Putamen (tissue), 1 donor: ENCODE measurements around the gene MICB.
"Not testable (repeated sequence)": the region's sequence is repeated elsewhere in the genome, so short reads cannot be mapped to it uniquely, and the experiment has no call there.

Experiments used
- DNase-seq: peaks from one replicate; pipeline ENCODE4 v3.0.0-alpha.2; 2016; ENCODE audit warnings: low spot score

MICB gene

DNA sequence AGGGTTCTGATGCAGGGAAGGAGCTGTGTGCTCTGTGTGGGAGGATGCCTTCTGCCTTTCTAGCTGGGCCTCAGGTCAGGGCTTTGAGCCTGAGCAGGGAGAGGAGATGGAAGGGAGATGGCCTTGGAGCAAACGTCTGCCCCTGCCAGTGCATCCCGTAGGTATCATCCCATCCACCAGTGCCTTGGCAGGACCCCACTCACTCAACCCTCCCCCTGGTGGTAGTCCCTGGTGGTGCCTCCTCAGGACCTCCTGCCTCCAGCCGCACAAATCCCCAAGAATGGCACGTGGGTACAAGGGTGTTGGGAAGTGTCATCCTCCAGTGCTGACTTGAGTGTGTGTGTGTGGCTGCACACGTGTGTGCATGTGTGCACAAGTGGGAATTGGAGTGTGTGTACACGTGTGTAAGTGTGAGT is 23.1 kb upstream of the MICB start:
- DNase-seq, result no peak

DNA sequence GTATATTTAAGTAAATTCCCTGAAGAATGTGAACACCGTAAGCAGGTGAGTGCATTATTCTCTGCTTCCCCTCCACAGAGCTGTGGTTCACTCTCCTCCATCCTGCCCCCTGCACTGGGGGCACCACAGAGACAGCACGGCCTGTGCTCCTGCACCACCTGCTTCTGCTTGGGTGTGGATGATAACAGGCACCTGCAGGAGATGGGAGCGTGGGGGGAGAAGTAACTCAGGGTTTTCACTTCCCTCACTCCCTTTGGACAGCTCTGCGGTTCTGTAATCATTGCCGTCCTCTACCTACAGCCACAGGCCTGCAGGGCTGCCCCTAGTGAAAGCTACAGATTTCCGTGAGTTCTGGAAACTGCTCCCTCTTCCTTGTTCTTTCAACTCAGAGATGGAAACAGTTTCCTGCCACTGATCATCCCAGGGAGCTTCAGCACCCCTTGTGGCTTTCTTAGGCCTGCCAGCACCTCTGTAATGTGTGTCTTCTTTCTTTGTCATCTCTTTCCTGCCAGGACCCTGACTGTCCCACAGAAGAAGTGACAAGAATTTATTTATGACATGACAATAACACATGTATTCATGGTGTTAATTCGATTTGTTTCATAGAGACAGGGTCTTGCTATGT is 21.3 kb upstream of the MICB start:
- no peak for DNase-seq

DNA sequence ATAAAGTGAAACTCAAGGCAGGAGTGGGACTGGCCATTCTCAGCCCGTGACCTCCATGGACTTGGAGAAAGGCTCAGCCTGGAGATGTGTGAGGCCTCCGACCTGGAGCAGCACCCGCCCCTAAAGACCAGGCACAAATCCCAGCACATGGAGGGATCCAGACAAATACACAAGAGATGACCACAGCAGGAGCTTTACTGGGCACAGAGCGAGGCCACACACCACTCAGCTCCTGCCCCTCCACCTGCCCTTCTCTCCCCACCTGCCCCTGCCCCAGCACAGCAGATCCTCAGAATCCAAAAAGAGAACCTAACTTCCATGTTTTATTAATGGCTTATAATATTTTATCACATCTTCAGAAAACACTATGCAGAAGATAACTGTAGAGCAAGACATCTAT is 20.4 kb upstream of the MICB start:
- DNase-seq, result no peak

DNA sequence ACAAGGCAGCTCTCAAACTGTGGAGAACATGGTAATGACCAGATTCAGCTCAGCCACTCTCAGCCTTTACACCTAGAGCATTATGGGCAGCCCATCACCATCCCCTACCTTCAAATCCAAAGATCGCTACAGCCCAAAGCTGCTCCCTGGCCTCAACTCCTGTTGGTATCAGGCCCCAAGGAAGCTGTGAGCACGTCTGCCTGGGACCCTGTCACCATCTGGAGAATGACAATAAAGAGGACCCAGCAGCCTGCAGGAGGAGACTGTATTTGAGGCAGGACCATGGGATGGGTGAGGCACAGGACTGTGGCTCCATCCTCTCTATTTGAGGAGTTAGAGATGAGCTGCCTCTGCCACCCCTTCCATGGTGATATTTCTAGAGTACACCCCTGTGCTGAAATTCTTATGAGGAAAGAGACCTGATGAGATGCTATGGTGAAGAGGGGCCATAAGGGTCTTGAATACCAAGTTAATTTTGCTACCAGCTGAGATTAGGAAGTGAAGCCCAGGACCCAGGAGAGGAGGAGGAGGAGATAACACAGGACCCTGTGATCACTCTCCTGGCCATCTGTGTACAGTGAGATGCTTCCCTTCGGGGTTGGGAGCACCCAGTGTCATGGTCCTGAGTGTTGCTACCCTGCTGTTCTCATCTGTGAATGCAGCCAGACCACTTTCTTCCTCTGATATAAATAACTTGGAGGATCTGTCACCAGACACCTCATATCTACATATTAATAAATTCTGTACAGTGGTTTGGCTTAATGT is 19.6 kb upstream of the MICB start:
- DNase-seq, result no peak

DNA sequence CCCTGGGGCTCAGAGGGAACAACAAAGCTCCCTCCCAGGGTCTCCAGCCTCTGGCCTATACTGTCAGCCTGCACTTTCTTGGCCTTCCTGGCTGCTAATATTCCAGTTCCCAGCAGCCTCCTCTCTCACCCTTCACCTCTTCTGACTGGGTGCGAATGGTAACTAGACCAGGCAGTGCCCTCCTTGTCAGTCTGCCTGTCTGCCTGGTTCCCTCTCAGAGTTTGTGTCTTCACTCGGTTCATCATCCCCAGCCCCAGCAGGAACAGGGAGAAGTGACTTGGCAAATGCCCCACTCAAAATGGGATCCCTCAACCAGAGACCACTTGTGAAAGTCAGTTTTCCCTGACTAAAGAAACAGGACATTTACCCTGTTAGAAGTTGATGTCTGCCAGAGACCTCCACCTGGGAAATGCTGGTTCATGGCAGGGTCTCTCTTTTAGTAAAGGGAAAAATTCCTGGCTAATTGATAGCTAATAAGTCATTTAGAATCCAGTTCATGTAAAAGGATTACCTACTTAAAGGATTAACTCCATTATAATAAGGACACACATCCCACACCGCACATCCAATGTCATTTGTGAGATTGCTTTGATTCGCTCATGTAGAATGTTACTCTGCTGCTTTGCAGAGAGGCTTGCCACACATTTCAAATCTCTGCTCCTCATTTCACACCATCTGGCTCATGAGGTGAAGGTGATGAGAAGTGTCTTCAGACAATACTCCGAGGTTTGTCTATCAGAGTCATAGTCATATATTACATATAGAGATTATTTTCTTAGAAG is 18.6 kb upstream of the MICB start:
- DNase-seq, result no peak

DNA sequence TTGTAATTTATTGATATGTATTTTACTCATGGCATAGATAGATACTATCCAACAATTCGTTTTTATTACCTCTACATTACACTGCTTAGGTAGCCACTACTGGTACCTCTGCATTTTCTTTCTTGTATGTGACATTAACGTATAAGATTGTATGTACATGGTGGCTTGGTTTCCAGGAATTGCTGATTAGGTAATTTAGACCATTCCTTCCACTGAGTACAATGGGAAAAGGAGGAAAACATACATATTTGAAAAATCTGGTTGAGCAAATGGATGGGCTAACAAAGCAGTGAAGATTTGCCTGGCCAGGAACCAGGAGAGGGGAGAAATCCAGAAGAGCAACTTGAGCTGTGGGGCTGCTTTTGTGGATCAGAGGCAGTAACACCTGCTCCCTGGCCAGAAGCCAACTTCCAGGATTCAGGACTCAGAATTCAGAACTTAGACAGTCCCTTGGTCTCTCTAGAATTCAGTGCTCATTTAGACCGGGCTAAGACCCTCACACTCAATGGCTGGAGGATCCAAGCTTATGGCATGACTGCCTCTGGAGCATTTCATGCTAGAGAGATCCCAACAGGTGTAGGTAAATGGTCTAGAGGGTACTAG is 17.9 kb upstream of the MICB start:
- DNase-seq, result no peak

DNA sequence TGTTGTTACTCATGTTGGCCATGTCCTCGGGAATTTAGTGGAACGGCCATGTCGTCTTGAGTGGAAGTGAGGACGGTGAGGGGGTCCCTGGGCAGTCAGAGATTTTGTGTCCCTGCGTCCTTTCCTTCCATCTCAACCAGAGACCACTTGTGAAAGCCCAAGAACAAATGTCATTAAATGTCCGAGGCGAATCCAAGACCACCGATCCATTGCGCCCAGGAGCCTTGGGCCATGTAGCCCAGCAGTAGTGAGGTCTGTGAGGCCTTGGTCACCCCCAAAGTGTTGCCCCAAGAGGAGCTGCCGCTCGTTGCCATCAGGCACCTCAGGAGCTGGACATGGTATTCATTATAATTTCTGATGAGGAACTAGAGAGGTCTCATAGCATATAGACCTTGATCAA is 17.4 kb upstream of the MICB start:
- no peak for DNase-seq

DNA sequence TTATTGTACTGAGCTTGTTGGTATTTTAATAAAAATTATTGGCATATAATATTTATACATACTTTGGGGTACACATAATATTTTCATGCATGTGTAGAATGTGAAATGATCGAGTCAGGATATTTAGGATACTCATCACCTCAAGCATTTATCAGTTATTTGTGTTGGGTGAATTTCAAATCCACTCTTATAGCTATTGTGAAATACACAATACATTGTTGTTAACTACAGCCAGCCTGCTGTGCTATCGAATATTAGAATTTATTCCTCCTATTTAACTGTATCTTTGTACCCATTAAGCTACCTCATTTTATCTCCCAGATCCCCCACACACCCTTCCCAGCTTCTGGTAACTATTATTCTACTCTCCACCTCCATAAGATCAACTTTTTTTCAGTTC is 14.6 kb upstream of the MICB start:
- no peak for DNase-seq

DNA sequence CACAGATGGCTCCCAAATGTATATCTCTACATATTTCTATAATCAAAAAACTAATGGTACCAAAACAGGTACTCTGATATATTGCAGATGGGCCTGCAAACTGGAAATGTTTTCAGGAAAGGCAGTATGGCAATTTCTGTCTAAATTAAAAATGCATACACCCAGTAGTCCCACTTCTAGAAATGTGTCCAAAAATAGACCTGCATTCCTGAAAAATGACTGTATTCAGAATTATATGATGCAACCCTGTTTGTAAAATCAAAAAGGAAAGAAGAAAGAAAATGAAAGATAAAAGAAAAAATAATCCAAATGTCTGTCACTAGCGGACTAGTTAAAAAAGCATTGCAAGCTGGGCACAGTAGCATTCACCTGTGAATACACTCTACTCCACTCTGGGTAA is 12.9 kb upstream of the MICB start:
- DNase-seq, result no peak

DNA sequence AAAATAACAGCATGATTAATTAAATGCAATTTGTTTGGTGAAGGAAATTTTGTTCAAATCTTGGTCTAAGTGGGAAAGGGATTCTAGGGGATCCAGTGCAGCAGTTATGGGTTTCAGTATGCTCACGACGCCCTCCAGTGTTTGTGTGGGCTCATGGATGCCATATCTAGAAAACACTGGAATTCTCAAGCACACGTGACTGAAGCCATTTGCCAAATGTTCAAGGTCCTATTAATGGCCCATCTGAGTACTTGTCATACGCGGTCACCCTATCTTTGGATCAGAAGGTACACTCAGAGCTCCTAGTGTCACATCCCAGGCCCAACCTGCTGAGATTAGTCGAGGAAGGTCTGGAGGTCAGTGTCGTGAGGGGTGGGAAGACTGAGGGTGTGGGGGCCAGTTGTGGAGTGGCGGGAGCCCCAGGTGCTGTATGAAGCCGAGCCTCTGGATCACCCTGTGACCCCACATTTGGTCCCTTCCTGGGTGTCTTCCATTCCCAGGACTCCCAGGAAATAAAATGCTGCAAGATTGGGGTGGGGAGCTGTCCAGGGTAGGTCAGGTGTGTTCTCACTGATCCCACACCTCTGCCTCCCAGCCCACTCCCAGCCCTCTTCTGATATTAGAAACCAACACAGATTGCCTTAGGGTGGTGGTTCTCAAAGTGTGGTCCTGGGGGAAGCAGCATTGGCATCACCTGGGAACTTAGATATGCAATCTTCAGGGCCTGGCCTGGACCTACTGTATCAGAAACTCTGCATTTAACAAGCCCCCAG is 11.7 kb upstream of the MICB start:
- not testable (repeated sequence) for DNase-seq

DNA sequence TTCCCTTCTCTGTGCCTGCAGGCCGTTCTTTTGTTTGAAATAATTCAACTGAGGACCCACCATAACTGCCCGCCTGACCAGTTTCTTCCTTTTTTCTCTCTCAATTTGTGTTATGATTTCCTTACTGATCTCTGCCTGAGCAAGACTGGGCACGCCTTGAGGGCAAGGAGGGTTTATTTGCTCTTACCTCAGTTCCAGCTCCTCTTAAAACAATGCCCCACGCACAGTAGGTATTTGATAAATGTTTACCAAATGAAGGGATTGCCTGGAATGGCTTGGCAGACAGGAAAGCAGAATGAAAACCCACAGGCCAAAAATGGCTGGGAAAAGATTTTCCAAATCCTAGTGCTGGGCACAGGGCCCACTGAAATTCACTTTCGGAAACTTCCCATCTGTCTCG is 10.3 kb upstream of the MICB start:
- not testable (repeated sequence) for DNase-seq

DNA sequence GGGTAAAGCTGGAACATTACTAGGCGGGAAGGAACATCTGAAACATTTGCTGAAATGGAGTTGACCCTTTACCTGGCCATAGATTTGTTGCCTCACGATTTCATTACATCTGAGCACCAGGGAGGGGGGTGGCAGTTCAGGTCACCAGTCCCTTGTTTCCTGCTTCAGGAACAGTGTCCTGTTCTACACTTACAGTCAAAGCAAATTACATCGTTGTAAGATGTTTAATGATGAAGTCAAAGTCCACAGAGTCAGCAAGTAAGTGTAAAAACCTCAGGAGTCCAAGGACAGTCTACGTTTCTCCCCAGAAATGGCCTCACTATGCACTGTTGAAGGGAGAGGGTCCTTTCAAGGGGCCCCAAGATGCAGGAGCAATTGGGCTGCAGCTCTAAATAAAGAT is 8.9 kb upstream of the MICB start:
- no peak for DNase-seq

DNA sequence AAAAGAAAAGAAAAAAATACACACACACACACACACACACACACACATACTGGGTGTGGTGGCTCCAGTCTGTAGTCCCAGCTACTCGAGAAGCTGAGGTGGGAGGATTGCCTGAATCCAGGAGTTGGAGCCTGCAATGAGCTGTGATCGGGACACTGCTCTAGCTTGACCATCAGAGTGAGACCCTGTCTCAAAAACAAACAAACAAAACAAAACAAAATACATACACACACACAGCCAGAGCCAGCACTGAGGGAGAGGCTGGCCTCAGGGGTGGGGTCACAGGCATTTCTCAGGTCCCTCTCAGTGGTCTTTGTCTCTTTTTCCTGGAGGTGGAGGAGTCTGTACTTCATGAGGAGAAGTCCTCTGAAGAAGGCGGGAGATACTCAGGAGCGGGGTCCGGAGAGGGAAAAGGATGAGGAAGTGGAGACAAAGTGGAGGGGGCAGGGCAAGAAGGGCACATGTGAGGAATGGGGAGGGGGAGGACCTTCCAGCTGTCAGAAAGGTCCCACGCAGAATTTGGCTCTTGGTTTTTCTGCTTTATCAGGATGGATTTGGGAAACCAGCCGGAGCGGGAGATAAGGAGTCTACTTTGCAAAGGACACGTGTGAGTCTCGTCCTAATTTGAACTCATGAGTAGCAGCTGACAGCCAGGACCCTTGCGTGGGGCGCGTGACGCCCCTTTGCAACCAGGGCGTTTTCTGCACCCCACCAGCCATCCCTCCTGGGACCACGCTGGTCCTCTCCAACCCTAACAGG is 7.7 kb upstream of the MICB start:
- DNase-seq, result no peak

DNA sequence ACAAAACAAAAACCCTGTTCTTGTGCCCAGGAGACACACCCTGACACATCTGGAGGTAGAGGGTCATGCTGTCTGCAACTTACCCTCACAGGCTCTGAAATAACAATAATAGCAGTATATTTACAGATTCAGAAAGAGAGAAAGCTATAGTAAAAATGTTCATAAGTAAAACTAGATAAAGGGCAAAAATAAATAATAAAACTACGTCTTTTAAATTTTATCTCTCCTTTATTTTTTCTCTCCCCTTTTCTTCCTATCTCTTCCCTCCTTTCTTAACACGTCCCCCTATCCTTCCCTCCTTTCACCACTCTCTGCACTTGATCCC is 4.4 kb upstream of the MICB start:
- not testable (repeated sequence) for DNase-seq

DNA sequence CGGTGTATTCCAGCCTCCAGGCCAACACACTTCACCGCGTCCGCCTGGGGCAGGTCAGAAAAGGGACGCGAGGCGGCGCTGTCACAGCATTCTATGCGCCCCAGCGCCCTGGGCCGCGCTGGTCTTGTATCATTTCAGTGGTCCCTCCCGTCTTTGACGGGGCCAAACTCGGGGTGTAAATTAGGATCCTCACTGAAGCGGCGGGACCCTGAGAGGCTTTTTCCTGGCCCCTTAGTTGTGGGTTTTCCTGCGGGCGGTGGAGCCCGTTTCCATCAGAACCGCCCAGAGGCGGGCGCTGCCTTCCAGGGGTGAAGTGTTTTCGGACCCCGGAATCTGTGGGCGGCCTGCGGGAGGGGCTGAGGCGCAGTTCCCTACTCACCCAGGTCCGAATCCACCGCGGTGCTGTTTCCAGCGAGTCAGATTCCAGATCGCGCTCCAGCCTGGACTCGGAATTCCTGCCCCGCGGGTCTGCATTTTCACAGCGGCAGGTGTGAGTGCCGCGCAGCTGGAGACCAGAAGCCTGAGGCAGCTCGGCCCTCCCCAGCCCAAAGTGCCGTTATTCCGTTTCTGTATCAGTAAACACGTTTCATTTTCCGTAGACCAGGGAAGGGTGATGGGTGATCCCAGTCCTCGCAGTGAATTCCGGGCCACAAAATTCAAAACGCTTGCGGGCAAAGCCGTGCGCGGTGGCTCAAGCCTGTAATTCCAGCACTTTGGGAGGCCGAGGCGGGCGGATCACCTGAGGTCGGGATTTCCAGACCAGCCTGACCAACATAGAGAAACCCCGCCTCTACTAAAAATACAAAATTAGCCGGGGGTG is 3.9 kb upstream of the MICB start:
- peak; percentile 20 for DNase-seq

DNA sequence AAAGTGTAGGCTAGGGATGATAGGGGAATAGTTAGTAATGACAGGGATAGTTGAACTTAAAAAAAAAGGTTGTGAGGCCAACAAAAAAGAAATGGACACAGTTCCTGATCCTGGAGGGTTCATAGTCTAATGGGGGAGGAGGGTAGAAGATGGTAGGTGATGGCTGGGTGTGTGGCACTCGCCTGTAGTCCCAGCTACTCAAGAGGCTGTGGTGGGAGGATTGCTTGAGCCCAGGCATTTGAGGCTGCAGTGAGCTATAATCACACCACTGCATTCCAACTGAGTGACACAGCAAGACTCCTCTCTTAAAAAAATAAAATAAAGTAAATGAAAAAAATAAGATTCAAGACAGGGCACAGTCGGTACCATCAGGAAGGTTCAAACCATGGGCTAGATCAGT is 2.4 kb upstream of the MICB start:
- no peak for DNase-seq

DNA sequence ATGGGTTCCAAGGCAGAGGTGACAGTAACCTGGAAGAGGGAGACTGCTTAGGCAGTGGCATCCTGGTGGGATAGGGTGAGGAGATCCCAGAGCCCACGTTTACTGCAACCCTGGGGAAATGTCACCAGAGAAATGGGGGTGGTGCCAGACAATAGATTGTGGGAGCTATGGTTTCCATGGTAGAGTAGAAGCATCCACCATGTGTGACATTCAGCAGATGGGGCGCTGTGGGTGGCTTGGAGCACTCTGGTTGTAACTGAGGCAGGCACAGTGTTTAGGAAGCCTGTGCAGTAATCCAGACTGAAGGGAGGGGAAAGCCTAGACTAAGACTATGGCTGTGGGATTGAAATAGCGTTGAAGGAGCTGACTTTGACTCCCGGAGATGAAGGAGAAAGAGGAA is 1.1 kb upstream of the MICB start:
- not testable (repeated sequence) for DNase-seq

DNA sequence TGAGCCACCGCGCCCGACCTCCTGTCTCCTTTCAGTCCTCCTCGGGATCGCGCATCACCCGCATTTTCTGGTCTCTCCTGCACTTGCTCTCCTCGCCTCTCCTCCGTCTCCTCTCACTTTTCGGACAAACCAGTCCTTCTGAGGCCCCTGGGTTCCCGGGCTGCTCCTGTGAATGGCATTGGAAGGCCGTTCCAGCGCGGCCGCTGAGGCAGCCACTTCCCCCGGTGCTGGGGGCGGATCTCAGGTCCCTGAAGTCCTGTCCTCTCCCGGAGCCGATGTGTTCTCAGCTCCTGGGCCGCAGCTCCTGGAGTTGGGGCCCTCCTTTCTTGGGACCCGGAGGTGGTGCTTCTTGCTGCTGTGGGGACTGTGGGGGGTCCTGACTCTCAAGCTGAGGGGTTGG is 803 bp downstream of the MICB start:
- DNase-seq, result no peak

DNA sequence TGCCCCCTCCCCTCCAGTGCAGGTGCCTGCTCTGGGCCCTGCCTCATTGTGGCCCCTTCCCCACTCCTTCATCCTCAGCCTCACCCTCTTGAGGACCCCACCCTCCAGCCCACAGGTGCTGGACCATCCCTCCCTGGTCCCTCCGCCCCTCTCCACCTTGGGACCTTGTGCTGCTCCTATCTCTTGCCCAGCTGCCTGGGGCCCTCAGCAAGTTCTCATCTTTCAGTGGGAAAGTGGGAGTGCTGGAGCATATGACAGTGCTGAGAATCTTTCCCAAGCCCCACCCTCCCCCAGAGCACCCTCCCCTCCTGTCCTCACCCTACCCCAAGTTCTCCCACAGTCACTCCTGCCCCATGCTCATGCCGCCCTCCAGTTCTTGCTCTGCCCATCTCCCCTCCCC is 1.7 kb downstream of the MICB start:
- DNase-seq, result not testable (repeated sequence)

DNA sequence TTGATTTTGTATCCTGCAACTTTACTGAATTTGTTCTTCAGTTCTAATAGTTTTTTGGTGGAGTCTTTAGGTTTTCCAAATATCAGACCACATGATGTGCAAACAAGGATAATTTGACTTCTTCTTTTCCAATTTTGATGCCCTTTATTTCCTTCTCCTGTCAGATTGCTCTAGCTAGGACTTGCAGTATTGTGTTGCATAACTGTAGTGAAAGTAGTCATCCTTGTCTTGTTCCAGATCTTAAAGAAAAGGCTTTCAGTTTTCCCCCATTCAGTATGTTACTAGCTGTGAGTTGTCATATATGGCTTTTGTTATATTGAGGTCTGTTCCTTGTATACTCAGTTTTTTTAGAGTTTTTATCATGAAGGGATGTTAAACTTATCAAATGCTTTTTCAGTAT is 4.6 kb downstream of the MICB start:
- no peak for DNase-seq
